Activated CD8-positive, alpha-beta T cell treated with anti-CD3 and anti-CD28 coated beads for 36 hours (primary cell): ENCODE measurements around the gene UBE2H. TPM values are rescaled to one million over a fixed set of nuclear protein-coding genes. Genes with fewer than 3 reads are reported as not detected.

Experiments used
- ATAC-seq: fragments of 200-7000 bp; cut with Tn5 transposase; one replicate; pipeline ENCODE4 v1.10.0; 2021; ENCODE audit warnings: mild to moderate bottlenecking, moderate library complexity
- CTCF ChIA-PET: fragments of 350-600 bp; sonication (Branson Sonifier 250); formaldehyde crosslinking; loops from one replicate; lab custom pipeline; 2021; ENCODE audit warnings: antibody characterized with exemption; lab: Charles Lee
- POLR2A ChIA-PET: fragments of 350-600 bp; sonication (Branson Sonifier 250); formaldehyde crosslinking; loops from one replicate; lab custom pipeline; 2021; ENCODE audit warnings: antibody characterized with exemption; lab: Charles Lee
- DNase-seq: peaks from one replicate; pipeline ENCODE4 v3.0.0-alpha.2; 2020
- H3K27ac Mint-ChIP-seq: one replicate; pipeline ENCODE4 v1.8.0; 2021; ENCODE audit warnings: mild to moderate bottlenecking, mixed read lengths
- H3K27me3 Mint-ChIP-seq: one replicate; pipeline ENCODE4 v1.8.0; 2021; ENCODE audit warnings: mixed read lengths
- H3K36me3 Mint-ChIP-seq: one replicate; pipeline ENCODE4 v1.8.0; 2021; ENCODE audit warnings: low read depth, mixed read lengths
- H3K4me1 Mint-ChIP-seq: one replicate; pipeline ENCODE4 v1.8.0; 2021; ENCODE audit warnings: low read depth, mixed read lengths
- H3K4me3 Mint-ChIP-seq: one replicate; pipeline ENCODE4 v1.8.0; 2021; ENCODE audit warnings: mild to moderate bottlenecking, moderate library complexity, mixed read lengths
- H3K9me3 Mint-ChIP-seq: one replicate; pipeline ENCODE4 v1.8.0; 2021; ENCODE audit warnings: mixed read lengths
- intact Hi-C: fragments of 100-400 bp; cut with micrococcal nuclease; formaldehyde crosslinking; loops from one replicate; pipeline ENCODE4 v1.10.0; 2022
- total RNA-seq, 2 experiments: library from RNA; stranded (reverse); gene quantifications; one replicate each; pipeline ENCODE4 v1.2.3, GENCODE V29; 2021
- TF ChIP-seq, protein P1 (sequence below): fragments of 200-600 bp; IDR thresholded peaks from one replicate; pipeline ENCODE4 v1.8.0; 2022; ENCODE audit warnings: antibody characterized with exemption, mild to moderate bottlenecking

The UBE2H gene
- total RNA-seq, 2 experiments from 2014 or later, result 22.4 to 22.6 TPM

DNA sequence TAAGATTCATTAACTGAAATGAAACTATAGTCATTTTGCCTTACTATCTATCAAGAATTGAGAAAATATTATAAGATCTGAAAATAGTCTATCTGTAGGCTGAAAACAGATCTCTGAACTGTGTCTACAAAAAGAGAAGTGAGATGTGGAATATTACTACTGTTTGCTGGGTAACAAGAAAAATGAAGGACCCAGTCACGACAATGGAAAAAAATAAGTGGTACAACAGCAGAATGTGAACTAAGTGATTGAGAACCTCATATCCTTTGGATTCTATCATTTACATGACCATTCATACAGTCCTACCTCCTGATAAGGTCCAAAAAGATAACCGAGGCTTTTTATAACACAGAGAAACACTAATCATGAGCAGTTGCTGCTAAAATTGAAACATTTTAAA is 94.3 kb downstream of the UBE2H start:
- ATAC-seq (no peak), DNase-seq (no peak)
- POLR2A ChIA-PET, result no interaction called here
- intact Hi-C loops, result no loop called here
- Mint-ChIP-seq H3K27ac (no peak overlapping the region), H3K4me3 (no peak overlapping the region), H3K27me3 (no peaks in the 10 kb centered on the region), H3K4me1 (peaks cover 70% of the 10 kb centered on the region), H3K9me3 (no peaks in the 10 kb centered on the region), H3K36me3 (peaks cover 2% of the 10 kb centered on the region)
- TF ChIP-seq, protein P1, sequence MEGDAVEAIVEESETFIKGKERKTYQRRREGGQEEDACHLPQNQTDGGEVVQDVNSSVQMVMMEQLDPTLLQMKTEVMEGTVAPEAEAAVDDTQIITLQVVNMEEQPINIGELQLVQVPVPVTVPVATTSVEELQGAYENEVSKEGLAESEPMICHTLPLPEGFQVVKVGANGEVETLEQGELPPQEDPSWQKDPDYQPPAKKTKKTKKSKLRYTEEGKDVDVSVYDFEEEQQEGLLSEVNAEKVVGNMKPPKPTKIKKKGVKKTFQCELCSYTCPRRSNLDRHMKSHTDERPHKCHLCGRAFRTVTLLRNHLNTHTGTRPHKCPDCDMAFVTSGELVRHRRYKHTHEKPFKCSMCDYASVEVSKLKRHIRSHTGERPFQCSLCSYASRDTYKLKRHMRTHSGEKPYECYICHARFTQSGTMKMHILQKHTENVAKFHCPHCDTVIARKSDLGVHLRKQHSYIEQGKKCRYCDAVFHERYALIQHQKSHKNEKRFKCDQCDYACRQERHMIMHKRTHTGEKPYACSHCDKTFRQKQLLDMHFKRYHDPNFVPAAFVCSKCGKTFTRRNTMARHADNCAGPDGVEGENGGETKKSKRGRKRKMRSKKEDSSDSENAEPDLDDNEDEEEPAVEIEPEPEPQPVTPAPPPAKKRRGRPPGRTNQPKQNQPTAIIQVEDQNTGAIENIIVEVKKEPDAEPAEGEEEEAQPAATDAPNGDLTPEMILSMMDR, result no peak
- CTCF ChIA-PET, result interaction anchor here (0.9 to 1.1 kb wide), 2 partner anchors 32 to 34 kb away, joined by 3 read pairs; no protein-coding TSS in a partner anchor

DNA sequence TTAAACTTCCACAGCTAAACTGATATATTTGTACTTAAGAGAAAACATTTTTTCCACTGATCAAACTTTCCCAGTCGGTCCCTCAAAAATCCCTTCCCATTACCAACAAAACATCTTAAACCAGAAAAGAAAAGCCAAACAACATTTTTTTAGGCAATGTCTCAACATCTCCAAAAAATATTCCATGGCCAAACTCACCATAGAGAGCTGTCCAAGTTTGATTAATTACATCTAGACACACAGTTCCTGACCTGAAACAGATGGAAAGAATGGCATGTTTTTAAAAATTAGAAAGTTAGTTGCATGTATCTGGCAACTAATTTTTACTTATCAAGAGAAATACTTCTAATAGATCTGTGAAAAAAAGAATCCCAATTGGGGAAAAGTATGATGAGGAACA is 95.4 kb downstream of the UBE2H start:
- Mint-ChIP-seq H3K27me3 (no peaks in the 10 kb centered on the region), H3K9me3 (no peaks in the 10 kb centered on the region), H3K36me3 (peaks cover 2% of the 10 kb centered on the region), H3K4me1 (peaks cover 66% of the 10 kb centered on the region), H3K27ac (no peak overlapping the region), H3K4me3 (no peak overlapping the region)
- intact Hi-C loops, result no loop called here
- ChIA-PET CTCF (interaction anchor here (0.6 to 1.4 kb wide), 3 partner anchors 8 to 128 kb away, joined by 4 to 5 read pairs (median 4); no protein-coding TSS in a partner anchor), POLR2A (no interaction called here)
- ATAC-seq (no peak), DNase-seq (no peak)
- TF ChIP-seq, protein P1, result no peak

DNA sequence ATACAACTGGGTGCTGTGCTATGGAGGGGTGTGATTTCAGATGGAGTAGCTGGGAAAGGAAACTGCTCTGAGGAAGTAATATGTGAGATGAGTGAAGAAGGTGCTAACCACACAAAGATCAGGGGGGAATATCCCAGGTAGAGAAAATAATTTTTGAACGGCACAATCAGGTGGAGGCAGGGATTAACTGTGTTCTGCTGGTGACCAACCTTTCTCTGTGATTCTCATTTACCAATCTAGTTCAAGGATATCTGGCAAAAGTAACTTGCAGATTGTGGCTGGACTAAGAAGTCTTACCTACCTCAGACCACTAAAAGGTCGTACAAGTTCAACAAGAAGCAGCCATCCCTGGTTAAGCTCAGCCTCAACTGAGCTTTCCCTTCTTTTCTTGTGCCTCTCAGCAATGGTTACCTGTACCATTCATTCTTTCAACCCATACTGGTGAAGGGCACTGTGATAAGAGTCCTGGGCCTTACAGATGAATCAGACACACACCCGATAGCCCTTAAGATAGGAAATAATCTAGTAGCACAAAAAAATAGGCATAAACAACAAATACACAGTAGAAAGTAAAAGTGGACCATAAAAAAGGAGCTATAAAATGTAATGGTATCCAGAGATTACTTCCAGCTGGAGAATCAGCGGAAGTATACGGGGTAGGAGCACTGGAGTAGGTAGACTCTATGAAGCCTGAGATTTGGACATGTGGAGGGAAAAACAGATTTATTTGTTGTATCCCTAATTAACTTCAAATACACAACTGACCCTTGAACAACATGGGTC is 96.6 kb downstream of the UBE2H start:
- POLR2A ChIA-PET, result interaction anchor here (0.7 kb wide), 1 partner anchor 166 kb away, joined by 3 read pairs; no protein-coding TSS in a partner anchor
- CTCF ChIA-PET, result interaction anchor here (1.3 to 1.4 kb wide), 2 partner anchors 13 to 14 kb away, joined by 5 to 6 read pairs; no protein-coding TSS in a partner anchor
- H3K4me1 Mint-ChIP-seq, result peaks cover 57% of the 10 kb centered on the region

DNA sequence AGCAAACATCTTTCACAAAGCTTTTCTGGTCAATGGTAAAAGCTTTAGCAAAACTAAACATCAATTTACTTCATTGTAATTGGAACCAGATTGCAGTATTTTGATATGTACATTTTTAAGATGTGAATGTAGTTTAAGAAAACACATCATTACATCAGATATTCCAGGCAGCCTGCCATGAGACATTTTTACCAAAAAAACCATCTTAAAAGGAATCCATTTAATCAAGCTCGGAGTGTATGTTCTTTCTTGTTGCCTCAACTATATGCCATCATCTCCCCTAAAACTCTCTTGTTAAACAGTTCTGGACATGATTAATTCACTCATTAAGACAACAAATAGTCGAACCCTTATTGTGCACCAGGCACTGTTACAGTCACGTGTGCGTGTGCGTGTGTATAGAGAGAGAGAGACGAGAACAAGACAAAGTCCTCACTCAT is 97.5 kb downstream of the UBE2H start:
- POLR2A ChIA-PET, result interaction anchor here (0.7 kb wide), 1 partner anchor 167 kb away, joined by 3 read pairs; no protein-coding TSS in a partner anchor
- Mint-ChIP-seq H3K36me3 (peaks cover 2% of the 10 kb centered on the region), H3K27me3 (no peaks in the 10 kb centered on the region), H3K27ac (no peak overlapping the region), H3K9me3 (no peaks in the 10 kb centered on the region), H3K4me3 (no peak overlapping the region), H3K4me1 (peaks cover 52% of the 10 kb centered on the region)
- ATAC-seq (no peak), DNase-seq (no peak)
- TF ChIP-seq, protein P1, result no peak
- CTCF ChIA-PET, result no interaction called here
- intact Hi-C loops, result no loop called here

More for the DNA sequence above, 96.6 kb downstream of the UBE2H start:
- ATAC-seq (no peak), DNase-seq (no peak)
- TF ChIP-seq, protein P1, result no peak
- intact Hi-C loops, result no loop called here
- H3K4me3 Mint-ChIP-seq, result no peak overlapping the region
- H3K27me3 Mint-ChIP-seq, result no peaks in the 10 kb centered on the region
- H3K9me3 Mint-ChIP-seq, result no peaks in the 10 kb centered on the region
- H3K27ac Mint-ChIP-seq, result peak overlapping the region; percentile 62
- H3K36me3 Mint-ChIP-seq, result peaks cover 2% of the 10 kb centered on the region

DNA sequence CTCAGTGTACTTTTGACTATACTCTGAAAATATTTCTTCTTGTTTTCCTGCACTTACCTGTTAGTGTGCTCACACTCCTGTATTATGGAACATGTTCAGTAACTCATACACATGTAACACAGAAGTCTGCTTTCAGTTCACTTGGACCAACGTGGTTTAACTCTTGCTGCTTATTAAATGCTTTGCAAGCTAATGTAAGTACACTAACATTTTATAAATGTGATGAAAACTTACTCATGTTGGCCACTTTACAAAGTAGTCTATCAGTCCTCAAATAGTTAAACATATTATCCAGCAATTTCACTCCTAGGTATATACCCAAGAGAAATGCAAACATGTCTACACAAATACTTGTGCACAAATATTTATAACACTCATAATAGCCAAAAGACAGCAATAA is 98.4 kb downstream of the UBE2H start:
- no peak overlapping the region for H3K4me3 Mint-ChIP-seq
- H3K9me3 Mint-ChIP-seq, result no peaks in the 10 kb centered on the region
- intact Hi-C loops, result no loop called here
- H3K36me3 Mint-ChIP-seq, result peaks cover 2% of the 10 kb centered on the region
- no peak overlapping the region for H3K27ac Mint-ChIP-seq
- H3K27me3 Mint-ChIP-seq, result no peaks in the 10 kb centered on the region
- TF ChIP-seq, protein P1, result no peak
- ChIA-PET POLR2A (no interaction called here), CTCF (no interaction called here)
- DNase-seq (no peak), ATAC-seq (no peak)
- H3K4me1 Mint-ChIP-seq, result peaks cover 44% of the 10 kb centered on the region
